K562 (cell line): ENCODE measurements around the gene C16orf92. TPM values are rescaled to one million over a fixed set of nuclear protein-coding genes. Genes with fewer than 3 reads are reported as not detected.
A peak's percentile ranks its signal among the peaks of the same experiment; 100 is the strongest.

Experiments used
- CC2D1A ChIP-seq: fragments of 450-650 bp; IDR thresholded peaks from 2 replicates; pipeline ENCODE4 v1.6.1; 2017; ENCODE audit warnings: mild to moderate bottlenecking
- FOXK1 ChIP-seq: sonication (generic); formaldehyde crosslinking; IDR thresholded peaks from 2 replicates; pipeline ENCODE4 v1.8.0; 2022; ENCODE audit warnings: missing genetic modification reagents, mild to moderate bottlenecking, borderline replicate concordance
- FUS ChIP-seq: fragments of 200-400 bp; formaldehyde crosslinking; optimal IDR thresholded peaks from 2 replicates; pipeline ENCODE3; 2017; ENCODE audit warnings: low read depth, low read length
- HDAC1 ChIP-seq, 2 experiments: fragments of 450-650 bp; IDR thresholded peaks; 2 replicates each; pipeline ENCODE4 v1.6.1; 2016 to 2017; ENCODE audit warnings: inconsistent platforms in 1 of 2, mild to moderate bottlenecking in 1 of 2, moderate library complexity in 1 of 2
- HNRNPLL ChIP-seq: fragments of 200-400 bp; formaldehyde crosslinking; IDR thresholded peaks from 2 replicates; pipeline ENCODE4 v1.6.1; 2017; ENCODE audit warnings: low read length, low read depth, mild to moderate bottlenecking; ENCODE audit not compliant: poor library complexity, severe bottlenecking
- RAD21 ChIP-seq, 2 experiments: fragments of 250-450 bp in 1 of 2; fragments of 450-650 bp in 1 of 2; sonication (Bioruptor Pico) in 1 of 2; formaldehyde crosslinking in 1 of 2; IDR thresholded peaks in 1 of 2; conservative IDR thresholded peaks in 1 of 2; 2 replicates each; pipeline versions ENCODE4 v1.4.0 to v1.8.0; 2020 to 2022; ENCODE audit warnings: mild to moderate bottlenecking in 2 of 2, moderate library complexity in 1 of 2
- RBFOX2 ChIP-seq: fragments of 200-400 bp; formaldehyde crosslinking; IDR thresholded peaks from 2 replicates; pipeline ENCODE4 v1.6.1; 2017; ENCODE audit warnings: low read depth, mild to moderate bottlenecking, low read length, moderate library complexity
- SAFB2 ChIP-seq: fragments of 200-400 bp; formaldehyde crosslinking; IDR thresholded peaks from 2 replicates; pipeline ENCODE4 v1.6.1; 2018; ENCODE audit warnings: borderline replicate concordance, low read length, low read depth, moderate library complexity; ENCODE audit not compliant: severe bottlenecking
- SRSF3 ChIP-seq: fragments of 200-400 bp; formaldehyde crosslinking; IDR thresholded peaks from 2 replicates; pipeline ENCODE4 v1.6.1; 2016; ENCODE audit warnings: mild to moderate bottlenecking, low read length, moderate library complexity; ENCODE audit not compliant: insufficient read depth
- TAF7 ChIP-seq: fragments of 450-650 bp; IDR thresholded peaks from 2 replicates; pipeline ENCODE4 v1.6.1; 2016; ENCODE audit warnings: missing genetic modification characterization, missing compliant biosample characterization
- TRIM25 ChIP-seq: fragments of 450-650 bp; IDR thresholded peaks from 2 replicates; pipeline ENCODE4 v1.7.0; 2016; ENCODE audit warnings: borderline replicate concordance
- polyA plus RNA-seq, 8 experiments: library from polyadenylated mRNA; depleted of rRNA in 4 of 8; stranded (reverse) in 5 of 8; unstranded in 3 of 8; fragments of >200 nt; fragmentation: Nextera tagmentation in 2 of 8; fragmentation: Illumina TruSeq in 1 of 8; extraction: Ambion mirVana in 2 of 8; extraction: Trizol in 1 of 8; gene quantifications; 2 replicates each; pipeline versions ENCODE4 v1.2.1 to v1.2.3, GENCODE V29; 2011 to 2014; ENCODE audit warnings: inconsistent platforms in 1 of 8, missing spikeins in 1 of 8
- total RNA-seq, 7 experiments: library from RNA; depleted of rRNA in 6 of 7; stranded (reverse); fragments of >200 nt in 6 of 7; fragmentation: Illumina TruSeq in 2 of 7; extraction: Trizol in 2 of 7; gene quantifications; 2 replicates each; pipeline versions ENCODE4 v1.2.1 to v1.2.3, GENCODE V29; 2011 to 2021; ENCODE audit warnings: low replicate concordance in 1 of 7
- TF ChIP-seq, protein P1 (sequence below), 2 experiments: IDR thresholded peaks; 2 replicates each; pipeline ENCODE4 v1.6.1; 2012; ENCODE audit warnings: improper control_type of control experiment in 2 of 2, low read depth in 2 of 2, low read length in 2 of 2, borderline replicate concordance in 1 of 2
- TF ChIP-seq, protein P2 (sequence below): sonication (generic); formaldehyde crosslinking; IDR thresholded peaks from 2 replicates; pipeline ENCODE4 v1.9.0; 2022; ENCODE audit warnings: mild to moderate bottlenecking, missing genetic modification reagents
- TF ChIP-seq, protein P3 (sequence below): sonication (generic); formaldehyde crosslinking; IDR thresholded peaks from 2 replicates; pipeline ENCODE4 v1.8.1; 2022; ENCODE audit warnings: missing genetic modification reagents
- TF ChIP-seq, protein P4 (sequence below), 3 experiments: fragments of 200-800 bp in 1 of 3; sonication (Bioruptor generic) in 1 of 3; sonication (generic) in 1 of 3; formaldehyde crosslinking in 1 of 3; IDR thresholded peaks; 2 replicates each; pipeline versions ENCODE4 v1.6.1 to v1.8.0; 2016 to 2022; ENCODE audit warnings: mild to moderate bottlenecking in 2 of 3, missing compliant biosample characterization in 2 of 3, missing genetic modification characterization in 2 of 3, missing genetic modification reagents in 1 of 3

Gene C16orf92
- total and polyA plus RNA-seq, 9 of the 15 experiments (the other 6 are each of a cell fraction or from before 2014, with no cell fraction given), result not detected

GRCh38 chr16:30066761-30067583 is 44.0 kb downstream of the C16orf92 start (continued):
- peak; percentile 68 for TF ChIP-seq RBFOX2
- TF ChIP-seq, protein P1, sequence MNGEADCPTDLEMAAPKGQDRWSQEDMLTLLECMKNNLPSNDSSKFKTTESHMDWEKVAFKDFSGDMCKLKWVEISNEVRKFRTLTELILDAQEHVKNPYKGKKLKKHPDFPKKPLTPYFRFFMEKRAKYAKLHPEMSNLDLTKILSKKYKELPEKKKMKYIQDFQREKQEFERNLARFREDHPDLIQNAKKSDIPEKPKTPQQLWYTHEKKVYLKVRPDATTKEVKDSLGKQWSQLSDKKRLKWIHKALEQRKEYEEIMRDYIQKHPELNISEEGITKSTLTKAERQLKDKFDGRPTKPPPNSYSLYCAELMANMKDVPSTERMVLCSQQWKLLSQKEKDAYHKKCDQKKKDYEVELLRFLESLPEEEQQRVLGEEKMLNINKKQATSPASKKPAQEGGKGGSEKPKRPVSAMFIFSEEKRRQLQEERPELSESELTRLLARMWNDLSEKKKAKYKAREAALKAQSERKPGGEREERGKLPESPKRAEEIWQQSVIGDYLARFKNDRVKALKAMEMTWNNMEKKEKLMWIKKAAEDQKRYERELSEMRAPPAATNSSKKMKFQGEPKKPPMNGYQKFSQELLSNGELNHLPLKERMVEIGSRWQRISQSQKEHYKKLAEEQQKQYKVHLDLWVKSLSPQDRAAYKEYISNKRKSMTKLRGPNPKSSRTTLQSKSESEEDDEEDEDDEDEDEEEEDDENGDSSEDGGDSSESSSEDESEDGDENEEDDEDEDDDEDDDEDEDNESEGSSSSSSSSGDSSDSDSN (IDR thresholded peaks at IDR 0.05; ENCODE audit: borderline replicate concordance in 1 of 2, low read depth in 2 of 2, low read length in 2 of 2), result no peak
- TF ChIP-seq, protein P2, sequence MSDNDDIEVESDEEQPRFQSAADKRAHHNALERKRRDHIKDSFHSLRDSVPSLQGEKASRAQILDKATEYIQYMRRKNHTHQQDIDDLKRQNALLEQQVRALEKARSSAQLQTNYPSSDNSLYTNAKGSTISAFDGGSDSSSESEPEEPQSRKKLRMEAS (CRISPR knock-in tag), result 0 out of 2 replicates have a peak, but pooled peaks have one; percentile 27
- no peak for TF ChIP-seq HNRNPLL
- TF ChIP-seq TRIM25, result no peak
- TF ChIP-seq RAD21 (CRISPR knock-in tag; conservative IDR thresholded peaks at IDR 0.05 in 1 of 2, IDR thresholded peaks at IDR 0.05 in 1 of 2), result no peak
- TF ChIP-seq, protein P3, sequence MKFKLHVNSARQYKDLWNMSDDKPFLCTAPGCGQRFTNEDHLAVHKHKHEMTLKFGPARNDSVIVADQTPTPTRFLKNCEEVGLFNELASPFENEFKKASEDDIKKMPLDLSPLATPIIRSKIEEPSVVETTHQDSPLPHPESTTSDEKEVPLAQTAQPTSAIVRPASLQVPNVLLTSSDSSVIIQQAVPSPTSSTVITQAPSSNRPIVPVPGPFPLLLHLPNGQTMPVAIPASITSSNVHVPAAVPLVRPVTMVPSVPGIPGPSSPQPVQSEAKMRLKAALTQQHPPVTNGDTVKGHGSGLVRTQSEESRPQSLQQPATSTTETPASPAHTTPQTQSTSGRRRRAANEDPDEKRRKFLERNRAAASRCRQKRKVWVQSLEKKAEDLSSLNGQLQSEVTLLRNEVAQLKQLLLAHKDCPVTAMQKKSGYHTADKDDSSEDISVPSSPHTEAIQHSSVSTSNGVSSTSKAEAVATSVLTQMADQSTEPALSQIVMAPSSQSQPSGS (CRISPR knock-in tag), result no peak
- no peak for TF ChIP-seq SAFB2
- TF ChIP-seq TAF7 (tag), result no peak
- no peak for TF ChIP-seq CC2D1A
- TF ChIP-seq FOXK1 (CRISPR knock-in tag), result 0 out of 2 replicates have a peak, but pooled peaks have one; percentile 50
- TF ChIP-seq, protein P4, sequence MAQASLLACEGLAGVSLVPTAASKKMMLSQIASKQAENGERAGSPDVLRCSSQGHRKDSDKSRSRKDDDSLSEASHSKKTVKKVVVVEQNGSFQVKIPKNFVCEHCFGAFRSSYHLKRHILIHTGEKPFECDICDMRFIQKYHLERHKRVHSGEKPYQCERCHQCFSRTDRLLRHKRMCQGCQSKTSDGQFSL (CRISPR knock-in tag; IDR thresholded peaks at IDR 0.05), result no peak
- TF ChIP-seq, protein P4 (tag; IDR thresholded peaks at IDR 0.05), result no peak
- peak in 1 of 2 experiments; percentile 66; a peak in 2 of 4 replicates for TF ChIP-seq HDAC1 (IDR thresholded peaks at IDR 0.05)
- TF ChIP-seq FUS, result no peak
- TF ChIP-seq SRSF3, result no peak
